Stimulated activated CD4-positive, alpha-beta T cell treated with anti-CD3 and anti-CD28 coated beads, Interleukin-1b, Interleukin-23, amount 100 ng/mL, for 1 hour (primary cell): ENCODE results near the gene AUTS2.

Source experiments
- DNase-seq, 2 donors: peaks; one replicate each; pipeline ENCODE4 v3.0.0-alpha.2; 2020; ENCODE audit warnings: low read depth in 2 of 2

Gene AUTS2

GRCh38 chr7:69817841-69818635 is 219.8 kb downstream of the AUTS2 start:
- DNase-seq = no peak

GRCh38 chr7:69818636-69819332 is 220.5 kb downstream of the AUTS2 start:
- no peak for DNase-seq

GRCh38 chr7:69819333-69819705 is 221.0 kb downstream of the AUTS2 start:
- DNase-seq = no peak

- DNase-seq = no peak
These were observed 222.4 kb downstream of the AUTS2 start for GRCh38 chr7:69820479-69821192.

GRCh38 chr7:69822386-69822785 is 224.1 kb downstream of the AUTS2 start:
- DNase-seq = no peak

- no peak for DNase-seq
These were observed 225.0 kb downstream of the AUTS2 start for GRCh38 chr7:69823151-69823744.

- no peak for DNase-seq
These were observed 227.1 kb downstream of the AUTS2 start for GRCh38 chr7:69825113-69825972.

GRCh38 chr7:69826283-69826682 is 228.0 kb downstream of the AUTS2 start:
- DNase-seq = no peak

GRCh38 chr7:69827140-69827539 is 228.9 kb downstream of the AUTS2 start:
- DNase-seq = no peak

- DNase-seq = no peak
These were observed 229.3 kb downstream of the AUTS2 start for GRCh38 chr7:69827558-69827957.

GRCh38 chr7:69832356-69832755 is 234.1 kb downstream of the AUTS2 start:
- no peak for DNase-seq

GRCh38 chr7:69833964-69834363 is 235.7 kb downstream of the AUTS2 start:
- DNase-seq = no peak

GRCh38 chr7:69836702-69837101 is 238.4 kb downstream of the AUTS2 start:
- no peak for DNase-seq

- DNase-seq = no peak
These were observed 239.3 kb downstream of the AUTS2 start for GRCh38 chr7:69837387-69838068.

GRCh38 chr7:69839782-69840181 is 241.5 kb downstream of the AUTS2 start:
- DNase-seq = no peak

GRCh38 chr7:69840248-69840647 is 242.0 kb downstream of the AUTS2 start:
- no peak for DNase-seq

- DNase-seq = no peak
These were observed 245.4 kb downstream of the AUTS2 start for GRCh38 chr7:69843653-69844052.

GRCh38 chr7:69844264-69844868 is 246.1 kb downstream of the AUTS2 start:
- no peak for DNase-seq

- no peak for DNase-seq
These were observed 247.6 kb downstream of the AUTS2 start for GRCh38 chr7:69845721-69846495.
